Ishikawa (cell line): ENCODE data around the gene UGT1A8.

Experiments
- CEBPB ChIP-seq: IDR thresholded peaks from 2 replicates; pipeline ENCODE4 v1.6.1; 2012
- RAD21 ChIP-seq: IDR thresholded peaks from 2 replicates; pipeline ENCODE4 v1.6.1; 2012; ENCODE audit warnings: low read depth
- TAF1 ChIP-seq: IDR thresholded peaks from 2 replicates; pipeline ENCODE4 v1.6.1; 2012; ENCODE audit warnings: low read depth, mild to moderate bottlenecking
- YY1 ChIP-seq: IDR thresholded peaks from 2 replicates; pipeline ENCODE4 v1.6.1; 2012; ENCODE audit warnings: low read depth

DNA sequence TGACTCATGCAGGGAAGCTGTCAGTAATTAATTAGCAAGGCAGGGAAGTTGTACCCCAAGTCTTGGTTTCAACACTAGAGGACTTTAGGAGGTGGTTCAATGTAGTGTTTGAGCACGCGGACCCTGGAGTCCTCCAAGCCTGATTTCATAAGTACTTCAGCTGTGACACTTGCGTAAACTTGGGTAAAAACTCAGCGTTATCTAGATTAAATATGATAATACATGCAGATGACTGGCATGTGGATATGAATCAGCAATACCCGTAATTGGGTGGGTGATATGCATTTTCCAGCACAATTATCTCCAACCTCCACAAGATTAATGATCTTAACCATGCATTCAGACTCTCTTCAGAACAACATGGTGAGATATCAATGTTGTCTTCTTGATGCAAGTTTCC lies 69.5 kb downstream of the UGT1A8 start:
- TF ChIP-seq RAD21 (no peak), CEBPB (no peak), TAF1 (no peak), YY1 (no peak)
